Stimulated activated CD4-positive, alpha-beta T cell treated with anti-CD3 and anti-CD28 coated beads, Interleukin-4, amount 100 ng/mL, for 24 hours (primary cell): ENCODE data around the gene HDAC3.

Experiments used
- DNase-seq: peaks from one replicate; pipeline ENCODE4 v3.0.0-alpha.2; 2020

The HDAC3 gene

DNA sequence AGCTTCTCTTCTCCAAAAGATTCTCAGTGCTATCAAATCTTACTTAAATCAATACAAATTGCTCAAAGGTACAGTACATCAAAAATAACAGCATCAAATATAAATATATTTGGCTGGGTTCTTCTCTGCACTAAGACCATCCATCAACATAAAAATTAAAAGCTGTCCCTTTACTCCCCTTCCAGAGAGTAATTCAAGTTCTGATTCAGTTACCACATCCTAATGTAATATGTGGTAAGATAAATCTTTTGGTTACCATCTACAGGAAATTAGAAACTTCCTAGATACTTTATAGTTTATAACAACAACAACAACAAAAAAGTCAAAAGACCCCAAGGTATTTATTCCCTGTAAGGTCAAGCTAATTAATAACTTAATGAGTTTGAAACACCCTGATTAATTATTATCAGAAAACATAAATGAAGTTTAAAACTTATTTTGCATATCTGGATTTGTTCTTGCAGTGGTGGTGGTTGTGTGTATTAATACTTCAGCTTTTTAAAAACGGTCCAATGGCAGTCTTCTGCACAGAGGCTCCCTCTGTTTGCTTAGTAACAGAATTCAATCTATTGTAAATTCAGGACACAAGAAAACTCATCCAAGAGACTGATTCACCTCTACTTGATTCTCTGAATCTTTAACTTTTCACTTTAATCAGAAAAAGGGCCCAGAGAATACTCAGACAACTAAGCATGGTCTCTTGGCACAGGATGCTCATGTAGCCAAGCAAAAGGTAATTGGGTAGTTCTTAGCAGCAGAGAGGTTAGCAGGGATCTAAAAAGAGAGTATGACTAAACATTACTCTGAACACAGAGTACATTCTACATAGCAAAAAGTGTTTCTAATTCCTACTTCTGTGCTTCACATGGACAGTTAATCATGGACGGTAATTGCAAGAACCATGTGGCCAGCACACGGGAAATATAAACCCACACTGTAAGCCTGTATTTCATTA, 38.0 kb downstream of the HDAC3 start:
- DNase-seq = no peak

DNA sequence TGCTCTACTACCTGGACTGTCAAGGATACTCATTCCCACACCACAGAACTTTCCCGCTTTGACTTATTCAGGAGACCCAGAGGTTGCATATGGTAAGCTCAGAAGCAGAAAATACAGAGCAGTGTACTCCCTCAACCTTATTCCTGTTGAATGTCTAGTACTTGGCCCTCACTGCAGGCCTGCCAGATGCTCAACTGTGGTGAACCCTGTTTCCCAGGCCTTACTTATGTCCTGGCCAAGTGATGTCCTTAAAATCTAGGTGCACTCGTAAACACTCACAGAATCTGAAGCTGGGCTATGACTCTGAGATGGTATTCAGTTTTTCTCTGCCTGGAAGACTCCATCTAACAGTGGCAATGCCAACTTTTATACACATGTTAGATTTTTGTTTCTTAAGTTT, 38.8 kb downstream of the HDAC3 start:
- DNase-seq = no peak

DNA sequence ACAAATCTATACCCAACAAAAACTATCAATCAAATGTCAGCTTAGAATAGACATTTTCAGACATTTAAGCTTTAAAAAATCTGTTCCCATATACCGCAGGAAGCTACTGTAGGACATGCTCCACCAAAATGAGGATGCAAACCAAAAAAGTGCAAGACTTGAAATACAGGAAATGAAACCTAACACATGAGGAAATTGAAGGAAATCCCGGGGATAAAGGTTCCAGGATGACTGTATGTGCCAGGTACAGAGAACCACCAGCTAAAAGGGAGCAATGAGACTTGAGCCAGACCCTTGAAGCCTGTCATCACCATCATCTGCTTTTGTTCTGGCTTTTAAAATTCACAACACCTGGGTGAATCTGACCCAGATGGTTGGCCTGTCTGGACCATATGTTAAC, 39.3 kb downstream of the HDAC3 start:
- DNase-seq = no peak

DNA sequence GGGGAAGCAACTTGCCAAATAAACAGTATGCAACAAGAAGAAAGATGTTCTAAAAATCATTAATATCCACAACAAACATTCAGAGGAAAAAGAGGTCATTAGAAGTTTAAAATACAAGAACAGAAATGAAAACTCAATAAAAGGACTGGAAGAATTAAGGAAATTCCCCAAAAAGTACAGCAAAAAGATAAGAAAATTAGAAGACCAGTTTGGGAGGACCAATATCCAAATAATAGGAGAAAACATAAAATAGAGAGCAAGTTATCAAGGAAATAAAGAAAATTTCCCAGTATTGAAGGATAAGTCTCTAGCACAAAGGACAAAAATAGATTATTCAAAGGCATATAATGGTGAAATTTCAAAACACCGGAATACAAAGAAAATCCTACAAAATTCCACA, 39.8 kb downstream of the HDAC3 start:
- DNase-seq = no peak

DNA sequence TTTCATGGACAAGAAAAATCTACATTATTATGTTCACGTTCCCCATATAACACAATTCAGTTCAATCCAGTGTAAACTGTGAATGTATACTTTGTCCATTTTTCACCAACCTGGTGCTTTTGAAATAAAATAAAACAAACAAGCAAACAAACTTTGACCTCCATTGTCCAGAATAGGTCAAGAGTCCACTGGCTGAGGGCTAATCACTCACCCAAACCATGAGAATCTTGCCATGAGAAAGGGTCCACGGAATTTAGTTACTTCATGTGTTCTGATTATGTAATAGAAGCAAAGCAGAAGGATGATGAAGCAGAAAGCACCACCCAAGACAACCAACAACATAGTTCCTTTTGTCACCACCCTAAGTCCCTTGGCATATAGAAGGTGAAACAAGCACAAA, 46.5 kb downstream of the HDAC3 start:
- no peak for DNase-seq

DNA sequence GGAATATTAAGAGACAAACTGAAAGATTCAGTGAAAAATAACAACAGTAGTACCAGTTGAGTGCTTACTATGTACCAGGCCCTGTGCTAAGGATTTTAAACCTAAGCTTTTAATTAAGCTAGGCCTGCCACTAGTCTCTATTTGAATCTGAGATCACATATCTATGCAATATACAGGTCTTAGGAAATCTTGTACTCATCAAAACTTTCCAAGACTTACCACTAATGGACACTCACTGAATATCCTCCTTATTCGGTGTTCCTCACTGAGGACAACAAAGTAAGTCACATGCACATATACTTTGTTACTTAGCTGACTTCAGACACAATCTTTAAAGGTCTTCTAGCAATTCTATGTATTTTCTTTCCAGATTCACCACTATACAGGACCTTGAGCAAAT, 50.4 kb downstream of the HDAC3 start:
- no peak for DNase-seq

DNA sequence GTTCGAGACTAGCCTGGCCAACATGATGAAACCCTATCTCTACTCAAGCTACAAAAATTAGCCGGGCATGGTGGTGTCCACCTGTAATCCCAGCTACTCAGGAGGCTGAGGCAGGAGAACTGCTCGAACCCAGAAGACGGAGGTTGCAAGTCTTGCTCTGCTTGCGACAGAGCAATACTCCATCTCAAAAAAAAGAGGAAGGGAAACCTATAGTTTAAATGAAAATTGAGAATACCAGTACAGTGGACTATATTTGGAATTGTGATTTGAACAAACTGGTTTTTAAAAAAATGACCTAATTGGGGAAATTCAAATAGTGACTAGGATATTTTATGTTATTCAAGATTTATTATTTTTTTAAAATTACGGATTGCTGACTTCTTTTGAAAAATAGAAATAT, 51.1 kb downstream of the HDAC3 start:
- no peak for DNase-seq

DNA sequence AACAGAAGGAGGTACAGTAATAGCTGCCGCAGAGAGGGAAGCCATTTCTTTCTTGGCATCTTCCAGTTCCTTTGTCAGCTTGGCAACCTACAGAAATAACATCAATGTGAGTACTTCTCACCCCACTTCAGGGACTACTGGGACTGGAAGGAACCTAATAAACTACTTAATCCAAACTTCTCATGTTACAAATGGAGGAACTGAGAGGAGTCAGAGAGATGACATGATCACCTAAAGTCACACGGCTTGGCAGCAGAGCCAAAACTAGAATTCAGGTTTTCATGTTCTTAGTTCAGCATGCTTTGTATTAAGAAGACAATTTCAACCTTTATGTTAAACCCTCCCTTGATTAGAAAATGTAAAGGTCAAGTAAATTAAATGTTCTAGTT, 62.5 kb downstream of the HDAC3 start:
- no peak for DNase-seq

DNA sequence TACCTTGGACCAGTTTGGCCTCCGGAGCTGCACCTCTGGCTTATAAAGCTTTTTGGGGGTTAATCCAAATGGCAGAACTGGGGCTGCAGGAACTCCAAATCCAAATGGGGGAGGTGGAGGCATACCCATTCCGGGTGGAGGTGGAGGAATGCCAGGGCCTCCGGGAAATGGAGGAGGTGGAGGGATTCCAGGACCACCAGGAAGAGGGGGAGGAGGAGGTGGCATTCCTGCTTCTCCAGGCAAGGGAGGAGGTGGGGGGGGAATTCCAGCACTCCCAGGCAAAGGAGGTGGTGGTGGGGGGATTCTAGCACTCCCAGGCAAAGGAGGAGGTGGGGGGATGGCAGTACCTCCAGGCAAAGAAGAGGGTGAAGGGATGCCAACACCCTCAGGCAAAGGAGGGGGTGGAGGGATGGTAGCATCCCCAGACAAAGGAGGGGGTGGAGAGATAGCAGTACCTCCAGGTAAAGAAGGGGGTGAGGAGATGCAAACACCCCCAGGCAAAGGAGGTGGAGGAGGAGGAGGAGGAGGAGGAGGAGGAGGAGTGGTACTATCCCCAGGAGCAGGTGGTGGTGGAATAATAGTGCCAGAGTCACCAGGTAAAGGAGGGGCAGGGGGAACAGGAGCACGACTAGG, 63.0 kb downstream of the HDAC3 start:
- DNase-seq = no peak
